Fibroblast of skin of left biceps (primary cell): ENCODE data around the gene GASK1A.
"Not testable (repeated sequence)": the region's sequence is repeated elsewhere in the genome, so short reads cannot be mapped to it uniquely, and the experiment has no call there.

Source experiments
- DNase-seq, 2 experiments: peaks; one replicate each; pipeline ENCODE4 v3.0.0-alpha.2; 2013; ENCODE audit warnings: low read depth in 2 of 2

GASK1A gene

DNA sequence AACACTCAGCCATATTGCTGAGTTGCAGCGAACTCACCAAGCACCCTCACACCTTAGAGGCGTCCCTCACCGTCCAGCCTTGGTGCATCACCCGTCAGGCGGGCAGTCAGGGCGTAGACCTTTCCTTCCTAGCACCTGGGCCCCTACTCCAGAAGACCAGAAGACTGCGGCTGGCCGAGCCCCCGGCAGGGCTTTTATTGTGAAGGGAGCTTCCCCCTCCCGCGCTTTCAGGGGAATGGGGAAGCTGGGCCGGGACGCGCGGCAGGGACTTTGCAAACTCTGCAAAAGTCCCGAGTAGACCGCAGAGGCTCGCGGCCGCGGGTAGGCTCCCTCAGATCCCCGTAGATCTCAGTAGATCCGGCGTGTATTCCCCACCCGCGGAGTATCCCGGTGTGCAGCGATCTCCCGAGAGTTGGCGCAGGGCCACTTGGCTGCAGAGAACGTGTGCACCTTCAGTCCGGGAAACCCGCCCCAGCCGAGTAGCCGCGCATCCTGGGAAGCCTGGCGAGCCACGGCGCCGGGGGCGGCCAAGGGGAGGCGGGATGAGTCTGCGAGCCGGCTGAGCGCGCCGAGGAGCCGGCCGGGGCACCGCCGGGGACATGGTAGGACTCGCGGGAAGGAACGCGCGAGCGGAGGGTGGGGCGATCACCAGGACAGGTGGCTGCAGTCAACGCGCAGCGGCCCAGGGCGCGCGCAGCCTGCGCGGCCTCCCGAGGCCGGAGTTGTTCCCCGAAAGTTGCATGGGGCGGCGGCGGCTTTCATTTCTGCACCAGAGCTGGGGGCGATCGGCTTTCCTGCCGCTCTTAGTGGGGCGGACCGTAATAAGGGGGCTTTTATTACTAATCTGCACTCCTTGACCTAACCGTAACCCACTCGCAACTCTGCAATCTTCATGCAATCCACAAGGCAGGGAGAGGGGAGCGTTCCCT, at the start of gene GASK1A:
Gene GASK1A, plus strand, starts transcription at position 268 of the 929 bp plus-strand sequence. Its CDS starts 332 bp downstream, at position 600.
- DNase-seq: no peak

DNA sequence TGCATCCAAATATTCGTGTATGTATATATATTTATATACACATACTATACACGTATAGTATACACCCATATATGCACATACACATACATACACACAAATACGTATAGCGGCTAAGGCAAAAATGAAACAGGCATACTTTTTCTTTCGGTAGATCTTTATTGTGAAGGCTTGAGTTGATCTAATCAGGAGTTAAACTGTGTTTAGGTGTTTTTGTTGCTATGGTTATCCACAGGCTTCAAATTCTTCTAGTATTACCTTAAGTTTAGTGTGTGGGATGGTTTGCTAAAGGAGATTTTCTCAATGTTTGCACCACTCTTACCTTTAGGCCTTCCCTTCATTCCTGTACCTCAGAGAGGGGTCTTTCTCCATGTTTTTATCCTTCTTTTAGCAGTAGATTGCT, 45.0 kb upstream of the GASK1A start:
- DNase-seq: no peak

DNA sequence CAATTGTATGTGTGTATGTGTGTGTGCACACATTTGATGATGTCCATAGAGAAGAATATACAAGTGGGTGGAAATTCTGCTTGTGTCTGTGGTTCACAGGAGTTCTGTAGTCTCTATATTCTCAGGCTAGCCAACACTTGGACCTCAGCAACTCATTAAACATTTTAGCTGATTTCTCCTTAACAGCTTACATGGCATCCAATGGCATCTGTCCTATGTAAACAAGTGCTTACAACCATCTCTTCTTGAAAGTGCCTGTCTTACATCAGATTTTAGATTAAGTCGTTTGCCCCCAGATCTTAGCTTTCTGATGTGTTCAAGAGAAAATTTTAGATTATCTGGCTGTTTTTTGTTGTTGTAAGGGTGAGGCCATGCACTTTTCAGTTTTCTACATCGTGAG, 44.2 kb upstream of the GASK1A start:
- DNase-seq: no peak

DNA sequence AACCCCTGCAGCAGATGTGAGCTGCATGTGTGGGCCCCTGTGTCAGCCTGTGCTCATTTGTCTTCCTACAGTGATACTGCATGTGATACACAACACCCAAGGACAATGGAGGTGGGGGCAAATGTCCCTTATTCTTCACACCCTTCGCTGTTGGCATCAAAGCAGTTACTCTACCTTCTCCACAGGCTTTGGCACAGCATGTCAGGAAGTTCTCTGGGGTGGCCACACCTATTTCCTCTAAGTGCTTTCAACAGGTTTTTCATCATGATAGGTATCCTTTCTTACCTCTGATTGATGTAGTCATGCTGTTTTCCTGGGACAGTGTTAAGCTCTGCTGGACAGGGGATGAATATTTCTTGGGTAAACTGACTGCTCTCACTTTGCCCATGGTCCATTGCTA, 43.6 kb upstream of the GASK1A start:
- no peak for DNase-seq

DNA sequence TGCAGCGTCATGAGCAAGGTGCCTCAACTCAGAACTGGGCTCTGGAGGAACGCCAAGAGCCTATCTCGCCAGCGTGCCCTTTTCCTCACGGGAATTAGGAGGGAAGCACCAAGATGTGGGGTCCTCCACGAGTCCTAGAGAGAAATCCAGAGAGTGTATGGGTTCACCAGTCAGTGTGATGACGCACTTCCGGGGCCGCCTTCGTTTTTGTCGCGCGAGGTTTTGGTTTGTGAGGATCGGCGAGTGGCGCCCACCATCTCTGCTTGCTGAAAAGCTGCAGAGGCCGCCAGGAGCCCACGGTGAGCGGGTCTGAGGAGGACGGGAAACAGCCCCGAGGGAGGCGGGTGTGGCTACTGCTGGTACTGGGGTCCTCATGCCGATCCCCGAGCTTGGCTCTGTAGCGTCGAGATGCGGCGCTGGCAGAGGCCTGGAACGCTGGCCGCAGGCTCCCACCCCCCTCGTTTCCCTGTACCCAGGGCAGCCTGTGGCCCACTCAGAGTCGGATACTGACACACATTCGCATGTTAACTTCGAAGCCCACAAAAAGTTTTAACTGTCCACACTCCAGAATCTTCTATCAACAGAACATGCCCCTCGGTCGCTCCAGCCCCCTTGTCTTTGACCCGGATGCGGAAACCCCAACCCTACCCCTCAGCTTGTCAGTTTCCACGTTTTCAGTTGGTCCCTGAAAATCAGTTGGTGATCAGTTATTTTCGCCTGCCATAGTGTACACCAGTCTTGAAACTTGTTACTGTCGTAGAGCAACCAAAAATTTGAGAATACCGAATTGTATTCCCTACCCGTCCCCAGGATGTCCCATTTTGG, 42.7 kb upstream of the GASK1A start:
- DNase-seq: peak; percentile 12 to 19

DNA sequence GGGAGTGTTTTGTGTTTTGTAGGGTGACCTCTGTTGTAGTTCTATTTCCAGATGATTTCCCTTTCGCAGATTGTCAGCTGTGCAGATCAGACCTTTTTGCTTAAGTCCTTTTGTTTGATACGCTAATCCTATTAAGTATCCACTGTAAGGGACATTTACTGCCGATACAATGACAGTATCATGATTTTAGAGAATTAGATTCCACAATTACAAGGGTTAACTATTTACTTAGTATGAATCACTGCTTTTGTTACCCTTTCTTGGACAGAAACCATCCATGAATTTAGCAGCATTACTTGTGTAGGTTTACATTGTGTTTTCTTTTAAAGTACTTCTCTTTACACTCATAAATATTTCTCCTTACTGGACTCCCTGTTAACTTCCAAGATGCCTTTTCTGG, 41.8 kb upstream of the GASK1A start:
- no peak for DNase-seq

DNA sequence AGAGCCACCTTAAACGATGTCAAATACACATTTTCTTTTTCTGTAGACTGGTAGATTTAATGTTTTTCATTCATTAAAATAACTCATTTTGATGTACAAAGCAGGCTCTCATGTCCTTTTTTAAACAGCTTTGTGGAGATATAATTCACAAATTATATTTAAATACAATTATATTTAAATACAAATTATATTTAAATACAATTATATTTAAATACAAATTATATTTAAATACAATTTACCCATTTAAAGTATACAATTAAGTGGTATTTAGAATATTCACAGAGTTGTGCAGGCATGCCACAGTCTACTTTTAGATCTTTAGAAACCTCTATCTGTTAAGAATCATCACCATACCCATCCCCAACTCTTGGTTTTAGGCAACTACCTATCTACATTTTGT, 36.4 kb upstream of the GASK1A start:
- no peak for DNase-seq

DNA sequence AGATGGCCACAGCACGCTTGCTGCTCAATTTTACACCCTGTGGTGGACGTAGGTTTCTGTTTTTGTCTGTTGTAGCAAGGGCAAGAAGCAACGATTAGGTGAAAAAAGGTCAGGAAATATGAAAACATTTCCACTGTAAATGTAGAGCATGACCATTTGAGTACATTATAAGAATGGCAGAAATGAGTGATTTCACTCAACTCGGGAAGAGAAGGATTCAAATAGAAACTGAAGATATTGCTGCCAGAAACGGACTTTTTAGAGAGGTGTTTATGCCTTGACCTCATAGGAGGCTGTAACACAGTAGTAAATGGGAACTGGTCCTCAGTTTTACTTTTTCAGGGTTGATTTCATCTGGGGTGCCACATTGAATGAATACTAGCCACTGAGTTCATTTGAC, 33.1 kb upstream of the GASK1A start:
- DNase-seq: no peak

DNA sequence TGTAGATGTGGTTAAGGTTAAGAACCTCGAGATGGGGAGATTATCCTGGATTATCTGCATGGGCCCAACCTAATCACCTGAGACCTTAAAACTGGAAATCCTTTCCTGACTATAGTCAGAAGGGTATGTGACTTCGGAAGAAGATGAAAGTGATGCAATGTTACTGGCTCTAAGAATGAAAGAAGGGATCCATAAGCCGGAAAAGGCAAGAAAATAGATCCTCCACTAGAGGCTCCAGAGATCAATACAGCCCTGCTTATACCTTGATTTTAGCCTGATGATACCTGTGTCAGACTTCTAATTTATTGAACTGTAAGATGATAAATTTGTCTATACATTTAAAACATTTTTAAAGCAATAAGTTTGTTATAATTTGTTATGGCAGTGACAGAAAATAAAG, 21.5 kb upstream of the GASK1A start:
- DNase-seq: no peak

DNA sequence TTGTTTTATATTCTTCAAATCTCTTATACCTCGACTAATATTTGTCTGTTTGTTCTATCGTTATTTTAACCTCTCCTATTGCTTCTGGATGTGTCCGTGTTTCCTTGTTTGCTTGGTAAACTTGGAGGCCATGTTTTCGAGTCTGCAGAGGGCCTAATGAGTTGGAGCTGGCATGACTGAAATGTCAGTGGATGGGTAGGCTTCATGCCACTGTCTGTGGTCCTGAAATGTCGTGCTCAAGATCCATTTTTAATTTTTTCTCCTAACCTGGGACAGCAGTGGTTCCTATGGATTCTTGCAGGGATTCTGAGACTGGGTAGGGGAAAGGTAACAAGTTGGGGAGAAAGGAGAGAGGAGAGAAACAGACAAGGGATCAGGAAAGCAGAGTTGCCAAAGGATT, 18.8 kb upstream of the GASK1A start:
- DNase-seq: no peak

DNA sequence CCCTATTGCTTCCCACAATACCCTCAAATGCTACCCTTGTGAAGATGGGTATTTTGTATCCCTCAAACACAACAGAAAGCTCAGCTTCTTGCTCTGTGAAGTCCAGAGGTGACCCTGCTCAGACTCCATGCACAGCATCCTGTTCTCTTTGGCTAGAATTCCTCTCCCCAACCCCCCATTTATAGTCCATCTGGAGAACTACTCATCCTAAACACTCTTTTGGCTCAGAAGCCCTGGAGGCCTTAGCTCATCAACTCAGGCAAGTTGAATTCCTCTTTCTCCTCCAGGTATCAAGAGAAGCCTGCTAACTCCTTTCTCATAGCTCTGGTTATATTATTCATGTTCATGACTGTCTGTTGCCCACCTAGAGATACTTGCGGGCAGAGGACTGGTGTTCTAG, 18.3 kb upstream of the GASK1A start:
- DNase-seq: no peak

DNA sequence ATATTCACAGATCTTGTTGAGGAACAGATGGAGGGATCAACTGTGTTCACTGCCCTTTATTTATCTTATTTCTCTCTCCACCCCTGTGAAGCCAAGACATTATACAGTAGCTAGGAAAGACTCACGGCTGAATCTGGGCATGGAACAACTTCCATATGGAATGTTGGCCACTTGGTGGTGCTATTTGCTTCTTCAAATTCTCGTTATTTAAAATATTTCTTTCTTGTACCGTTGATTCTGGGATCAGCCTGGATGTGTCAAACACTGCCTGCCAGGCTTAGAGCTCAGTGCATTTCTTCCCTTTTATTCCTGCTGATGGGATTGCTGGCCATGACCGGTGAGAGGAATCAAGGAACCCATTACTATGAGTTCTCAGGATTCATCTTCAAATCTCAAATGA, 17.5 kb upstream of the GASK1A start:
- peak; percentile 17 to 19 for DNase-seq

DNA sequence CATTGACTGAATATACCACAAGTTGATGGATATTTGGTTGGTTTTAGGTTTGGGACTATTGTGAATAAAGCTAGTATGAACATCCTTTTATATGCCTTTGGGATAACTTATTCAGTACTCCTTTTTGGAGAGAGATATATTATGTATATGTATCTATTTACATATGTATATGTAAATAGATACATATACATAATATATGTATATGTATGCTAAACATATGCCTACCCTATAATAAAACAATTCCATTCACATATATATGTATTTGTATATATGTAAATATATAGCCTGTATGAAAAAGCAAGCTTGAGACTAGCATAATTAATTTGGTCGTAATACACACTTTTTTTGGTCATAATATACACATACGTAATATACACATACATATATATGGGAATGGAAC, 15.8 kb upstream of the GASK1A start:
- no peak for DNase-seq

DNA sequence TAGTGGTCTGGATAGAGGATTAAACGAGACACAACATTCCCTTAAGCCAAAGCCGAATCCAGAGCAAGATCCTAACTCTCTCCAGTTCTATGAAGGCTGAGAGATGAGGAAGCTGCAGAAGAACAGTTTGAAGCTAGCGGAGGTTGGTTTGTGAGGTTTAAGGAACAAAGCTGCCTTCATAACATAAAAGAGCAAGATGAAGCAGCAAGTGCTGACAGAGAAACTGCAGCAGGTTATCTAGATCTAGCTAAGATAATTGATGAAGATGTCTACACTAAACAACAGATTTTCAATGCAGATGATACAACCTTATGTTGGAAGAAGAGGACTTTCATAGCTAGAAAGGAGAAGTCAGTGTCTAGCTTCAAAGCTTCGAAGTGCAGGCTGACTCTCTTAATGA, 14.8 kb upstream of the GASK1A start:
- no peak for DNase-seq

DNA sequence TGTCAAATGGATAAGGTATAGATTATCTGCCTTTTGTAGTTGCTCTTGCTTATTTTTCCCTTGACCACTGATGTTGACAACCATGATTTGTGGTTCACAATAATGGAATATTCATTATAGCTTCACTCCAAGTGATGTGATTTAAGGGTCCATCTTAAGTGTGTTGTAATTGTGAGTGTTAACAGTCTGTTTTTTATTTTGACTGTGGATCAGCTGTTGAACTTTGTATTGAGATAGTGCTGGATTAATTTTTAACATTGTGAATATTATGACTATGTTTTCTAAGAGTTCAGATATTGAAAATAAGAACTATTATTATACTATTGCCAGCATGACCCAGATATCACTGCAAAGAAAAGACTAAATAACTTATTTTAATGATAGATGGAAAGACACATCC, 8.6 kb upstream of the GASK1A start:
- DNase-seq: no peak

DNA sequence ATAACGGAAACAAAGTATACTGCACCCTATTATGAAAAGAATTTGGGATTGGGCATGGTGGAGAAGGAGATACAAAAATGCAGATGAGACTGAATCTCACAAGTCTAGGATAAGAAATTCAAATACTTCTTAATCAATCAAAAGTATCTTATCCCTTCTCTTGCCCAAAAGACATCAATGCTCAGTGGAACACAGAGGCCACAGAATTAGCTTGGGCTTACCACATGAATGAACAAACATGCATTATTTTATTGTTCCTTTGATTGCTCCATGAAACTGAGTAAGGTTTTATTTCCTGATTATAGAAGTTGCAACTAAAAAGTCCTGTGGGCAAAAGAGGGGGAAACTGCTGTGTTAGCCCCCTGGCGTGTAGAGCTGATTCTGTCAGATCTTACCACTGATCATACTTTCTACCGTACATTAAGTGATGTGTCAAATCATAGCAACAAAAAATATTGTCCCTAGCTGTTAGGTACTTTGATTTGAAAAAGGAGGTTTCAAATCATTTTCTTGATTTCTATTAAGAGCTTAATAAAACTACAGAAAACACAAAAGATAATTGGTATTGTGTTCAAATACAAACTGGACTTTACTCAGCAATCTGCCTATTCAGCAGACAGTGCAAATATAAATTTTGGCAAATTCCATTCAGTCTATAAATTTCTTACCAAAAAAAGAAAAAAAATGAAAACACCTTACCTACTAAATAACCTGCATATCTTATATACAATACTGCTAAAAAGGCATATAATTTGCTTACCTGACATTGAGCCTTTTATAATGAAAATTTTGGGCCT, 7.9 kb upstream of the GASK1A start:
- no peak for DNase-seq

DNA sequence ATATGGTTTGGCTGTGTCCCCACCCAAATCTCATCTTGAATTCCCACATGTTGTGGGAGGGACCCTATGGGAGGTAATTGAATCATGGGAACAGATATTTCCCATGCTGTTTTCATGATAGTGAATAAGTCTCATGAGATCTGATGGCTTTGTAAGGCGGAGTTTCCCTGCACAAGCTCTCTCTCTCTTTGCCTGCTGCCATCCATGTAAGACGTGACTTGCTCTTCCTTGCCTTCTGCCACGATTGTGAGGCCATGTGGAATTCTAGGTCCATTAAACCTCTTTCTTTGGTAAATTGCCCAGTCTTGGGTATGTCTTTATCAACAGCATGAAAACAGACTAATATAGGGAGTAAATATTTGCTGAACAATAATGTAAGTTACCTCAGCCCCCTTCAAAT, 4.2 kb upstream of the GASK1A start:
- not testable (repeated sequence) for DNase-seq

DNA sequence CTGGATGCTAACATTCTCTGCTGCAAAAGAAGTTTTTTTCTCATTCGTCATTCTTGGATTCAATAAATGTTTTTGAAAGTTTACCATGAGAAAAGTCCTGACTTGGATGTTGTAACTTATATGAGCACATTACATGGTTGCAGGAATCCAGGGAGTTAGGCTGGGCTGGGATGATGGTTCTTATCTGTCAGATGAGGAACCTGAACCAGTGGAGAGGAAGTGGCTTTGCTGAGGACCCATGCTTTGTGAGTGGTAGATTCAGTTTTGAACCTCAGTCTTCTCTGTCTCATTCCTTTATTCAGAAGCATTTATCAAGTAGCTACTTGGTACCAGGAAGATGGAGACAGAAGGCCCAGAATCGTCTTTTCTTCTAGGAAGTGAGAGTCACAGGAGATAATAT, 3.7 kb upstream of the GASK1A start:
- DNase-seq: no peak

DNA sequence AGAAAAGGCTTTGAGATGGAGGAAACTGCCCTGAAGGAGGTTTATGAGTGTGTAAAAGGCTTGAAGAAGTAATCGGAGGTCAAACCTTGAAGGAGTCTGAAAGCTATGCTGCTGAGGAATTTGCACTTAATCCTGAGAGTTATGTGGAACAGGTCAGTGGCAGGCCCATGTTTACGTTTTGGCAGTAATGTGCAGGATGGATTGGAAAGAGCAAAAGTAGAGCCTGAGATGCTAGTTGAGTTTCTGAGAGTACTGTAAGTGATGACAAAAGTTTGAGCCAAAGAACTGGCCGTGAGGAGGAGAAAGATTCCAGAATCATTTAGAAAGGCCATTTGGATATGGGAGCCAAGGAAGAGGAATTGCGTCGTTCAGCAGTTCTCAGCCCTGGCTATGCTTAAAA, 3.2 kb upstream of the GASK1A start:
- no peak for DNase-seq

DNA sequence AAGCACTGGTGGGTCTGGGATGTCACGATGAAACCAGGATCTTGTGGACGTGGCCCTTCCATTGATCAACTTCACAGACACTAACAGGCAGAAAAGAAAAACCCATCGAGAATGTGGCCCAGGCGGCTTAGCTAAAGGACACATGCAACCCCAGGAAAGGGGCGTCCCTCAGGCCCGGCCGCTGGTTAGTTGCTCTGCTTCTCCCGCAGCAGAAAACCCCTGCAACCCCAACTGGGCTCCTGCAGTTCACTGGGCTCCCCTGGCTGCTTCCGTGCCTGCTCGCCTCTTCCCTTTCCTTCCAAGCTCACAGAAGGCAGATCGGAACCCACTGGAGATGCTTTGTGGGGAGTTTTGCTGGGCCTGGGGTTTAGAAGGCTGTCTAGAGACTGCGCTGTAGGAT, 1.1 kb downstream of the GASK1A start:
- no peak for DNase-seq

DNA sequence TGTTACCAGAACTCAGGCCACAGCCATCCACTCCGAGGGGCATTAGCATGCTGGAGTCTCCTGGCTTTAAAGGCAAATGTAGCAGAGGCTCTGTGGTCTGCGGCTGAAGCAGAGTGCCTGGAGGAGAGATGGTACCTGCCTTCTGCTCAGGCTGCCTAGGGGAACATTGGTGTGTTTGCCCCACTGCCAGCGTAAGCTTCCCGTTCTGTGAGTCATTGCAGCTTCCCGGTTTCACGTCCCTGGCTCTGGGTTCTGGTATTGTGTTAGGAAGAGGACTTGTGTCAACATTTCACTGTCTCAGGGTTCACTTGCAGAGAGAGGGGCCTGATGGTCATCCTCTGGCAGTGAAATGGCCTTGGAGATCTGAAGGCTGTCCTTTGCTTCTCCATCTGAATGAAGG, 1.8 kb downstream of the GASK1A start:
- no peak for DNase-seq
